Mesenchymal stem cell (in vitro differentiated cells and primary cell): ENCODE results near the gene SFT2D3.

Source experiments
- DNase-seq: peaks from one replicate; pipeline ENCODE4 v3.0.0-alpha.2; 2013
- H2AFZ ChIP-seq: one replicate; pipeline ENCODE4 v1.6.1; 2013; ENCODE audit warnings: low read depth, mild to moderate bottlenecking, control low read depth, inconsistent platforms, low read length, moderate library complexity
- H2AK5ac ChIP-seq: 2 replicates; pipeline ENCODE4 v1.6.1; 2013; ENCODE audit warnings: low read length, moderate library complexity, mild to moderate bottlenecking, inconsistent platforms; ENCODE audit not compliant: severe bottlenecking
- H2BK120ac ChIP-seq: one replicate; pipeline ENCODE4 v1.6.1; 2013; ENCODE audit warnings: low read depth, mild to moderate bottlenecking, inconsistent platforms, low read length, moderate library complexity
- H2BK12ac ChIP-seq, 2 experiments: one replicate each; pipeline ENCODE4 v1.6.1; 2013; ENCODE audit warnings: inconsistent platforms in 2 of 2, low read length in 2 of 2, mild to moderate bottlenecking in 2 of 2, moderate library complexity in 2 of 2, control low read depth in 1 of 2
- H2BK15ac ChIP-seq: one replicate; pipeline ENCODE4 v1.6.1; 2013; ENCODE audit warnings: mild to moderate bottlenecking, low read depth, inconsistent platforms; ENCODE audit not compliant: poor library complexity, severe bottlenecking
- H2BK5ac ChIP-seq: 2 replicates; pipeline ENCODE4 v1.6.1; 2013; ENCODE audit warnings: low read depth, mild to moderate bottlenecking, low read length, control low read depth, inconsistent platforms; ENCODE audit not compliant: poor library complexity, severe bottlenecking
- H3K14ac ChIP-seq, 2 experiments: one replicate each; pipeline ENCODE4 v1.6.1; 2013; ENCODE audit warnings: inconsistent platforms in 2 of 2, low read length in 2 of 2, control low read depth in 1 of 2, mild to moderate bottlenecking in 1 of 2, moderate library complexity in 1 of 2
- H3K18ac ChIP-seq, 2 experiments: one replicate each; pipeline ENCODE4 v1.6.1; 2013; ENCODE audit warnings: inconsistent platforms in 2 of 2, low read length in 2 of 2, control low read depth in 1 of 2, low read depth in 1 of 2, mild to moderate bottlenecking in 1 of 2
- H3K23ac ChIP-seq, 2 experiments: one replicate each; pipeline ENCODE4 v1.6.1; 2013; ENCODE audit warnings: inconsistent platforms in 2 of 2, low read length in 2 of 2, mild to moderate bottlenecking in 2 of 2, moderate library complexity in 2 of 2, control low read depth in 1 of 2
- H3K27ac ChIP-seq: 2 replicates; pipeline ENCODE4 v1.5.1; 2013; ENCODE audit warnings: mild to moderate bottlenecking, moderate library complexity, low read length, control low read depth, inconsistent platforms; ENCODE audit not compliant: poor library complexity, severe bottlenecking
- H3K27me3 ChIP-seq, 2 experiments: 2 replicates each; pipeline versions ENCODE4 v1.6.1 to v1.7.0; 2013; ENCODE audit warnings: low read length in 2 of 2, mild to moderate bottlenecking in 2 of 2, moderate library complexity in 2 of 2, control low read depth in 1 of 2, inconsistent platforms in 1 of 2; ENCODE audit not compliant: control insufficient read depth in 1 of 2, insufficient read depth in 1 of 2
- H3K36me3 ChIP-seq, 2 experiments: 2 replicates each; pipeline versions ENCODE4 v1.6.1 to v1.7.0; 2013; ENCODE audit warnings: low read length in 2 of 2, control low read depth in 1 of 2, inconsistent platforms in 1 of 2, low read depth in 1 of 2, mild to moderate bottlenecking in 1 of 2; ENCODE audit not compliant: insufficient read depth in 2 of 2, control insufficient read depth in 1 of 2
- H3K4ac ChIP-seq, 2 experiments: one replicate each; pipeline ENCODE4 v1.6.1; 2013; ENCODE audit warnings: inconsistent platforms in 2 of 2, low read length in 2 of 2, mild to moderate bottlenecking in 2 of 2, moderate library complexity in 2 of 2, control low read depth in 1 of 2, low read depth in 1 of 2
- H3K4me1 ChIP-seq: 2 replicates; pipeline ENCODE4 v1.6.1; 2013; ENCODE audit warnings: low read depth, low read length, control low read depth; ENCODE audit not compliant: control insufficient read depth, insufficient read depth
- H3K4me2 ChIP-seq: 2 replicates; pipeline ENCODE4 v1.6.1; 2013; ENCODE audit warnings: low read length, mild to moderate bottlenecking, inconsistent platforms; ENCODE audit not compliant: poor library complexity, severe bottlenecking
- H3K4me3 ChIP-seq, 2 experiments: 2 replicates each; pipeline versions ENCODE4 v1.5.1 to v1.7.0; 2013; ENCODE audit warnings: low read length in 2 of 2, mild to moderate bottlenecking in 2 of 2, control low read depth in 1 of 2, low read depth in 1 of 2; ENCODE audit not compliant: insufficient read depth in 1 of 2
- H3K79me1 ChIP-seq: replicated peaks from 2 replicates; pipeline ENCODE4 v1.6.1; 2013; ENCODE audit warnings: mild to moderate bottlenecking, control low read depth, low read length, inconsistent platforms; ENCODE audit not compliant: poor library complexity, severe bottlenecking
- H3K9ac ChIP-seq: 2 replicates; pipeline ENCODE4 v1.7.0; 2013; ENCODE audit warnings: mild to moderate bottlenecking, low read length, moderate library complexity
- H3K9me3 ChIP-seq: 2 replicates; pipeline ENCODE4 v1.7.0; 2013; ENCODE audit warnings: mild to moderate bottlenecking, low read length; ENCODE audit not compliant: control insufficient read depth
- H4K8ac ChIP-seq: one replicate; pipeline ENCODE4 v1.6.1; 2013; ENCODE audit warnings: inconsistent platforms, mild to moderate bottlenecking, low read length, moderate library complexity
- H4K91ac ChIP-seq: one replicate; pipeline ENCODE4 v1.6.1; 2013; ENCODE audit warnings: mild to moderate bottlenecking, low read length, inconsistent platforms
- WGBS: methylation state at CpG from one replicate; pipeline ENCODE4 v1.1.7; 2013; ENCODE audit warnings: mixed read lengths; 5-methylcytosine and 5-hydroxymethylcytosine counted together

The SFT2D3 gene

GRCh38 chr2:127733113-127733815 lies 32.0 kb downstream of the SFT2D3 start:
- Histone ChIP-seq H2BK12ac (no peak overlapping the region), H2BK5ac (no peak overlapping the region), H3K36me3 (peaks cover 0 to 6% of the 10 kb centered on the region in 2 experiments), H2AFZ (no peak overlapping the region), H2BK120ac (no peak overlapping the region), H3K4me3 (peak overlapping the region in 1 of 2 experiments; percentile 67), H3K4me1 (peaks cover 5% of the 10 kb centered on the region), H3K9ac (peak overlapping the region; percentile 78), H3K79me1 (peaks cover 7% of the 10 kb centered on the region), H2BK15ac (no peak overlapping the region), H4K8ac (no peak overlapping the region), H3K9me3 (no peaks in the 10 kb centered on the region), H3K18ac (no peak overlapping the region), H3K23ac (no peak overlapping the region), H3K27me3 (no peaks in the 10 kb centered on the region), H2AK5ac (peak overlapping the region; percentile 85), H3K4me2 (no peak overlapping the region), H3K4ac (no peak overlapping the region), H3K27ac (no peak overlapping the region), H4K91ac (no peak overlapping the region), H3K14ac (no peak overlapping the region)
- DNase-seq, result no peak
- 98% methylated on average over 3 of the region's 6 CpGs for WGBS

- Histone ChIP-seq H3K9me3 (no peaks in the 10 kb centered on the region), H3K4me3 (peak overlapping the region in 1 of 2 experiments; percentile 67), H3K4ac (no peak overlapping the region), H3K36me3 (peaks cover 0 to 6% of the 10 kb centered on the region in 2 experiments), H4K91ac (no peak overlapping the region), H2BK120ac (no peak overlapping the region), H3K27ac (no peak overlapping the region), H3K23ac (no peak overlapping the region), H3K14ac (no peak overlapping the region), H2AFZ (no peak overlapping the region), H3K79me1 (peaks cover 7% of the 10 kb centered on the region), H3K4me1 (peaks cover 6% of the 10 kb centered on the region), H4K8ac (no peak overlapping the region), H3K4me2 (no peak overlapping the region), H2BK5ac (no peak overlapping the region), H2BK12ac (no peak overlapping the region), H2AK5ac (peak overlapping the region; percentile 76), H3K18ac (no peak overlapping the region), H3K27me3 (no peaks in the 10 kb centered on the region), H3K9ac (peak overlapping the region; percentile 78), H2BK15ac (no peak overlapping the region)
- DNase-seq, result peak; percentile 43
- WGBS, result 72% methylated on average over 4 of the region's 5 CpGs
Observed at GRCh38 chr2:127733816-127734537, 32.7 kb downstream of the SFT2D3 start.

- Histone ChIP-seq H4K91ac (no peak overlapping the region), H4K8ac (no peak overlapping the region), H3K27me3 (no peaks in the 10 kb centered on the region), H2BK12ac (no peak overlapping the region), H3K4me2 (peak overlapping the region; percentile 75), H2AK5ac (peak overlapping the region; percentile 100), H3K4ac (no peak overlapping the region), H3K9me3 (no peaks in the 10 kb centered on the region), H2BK15ac (no peak overlapping the region), H3K4me1 (peaks cover 6% of the 10 kb centered on the region), H2BK5ac (peak overlapping the region; percentile 95), H3K23ac (no peak overlapping the region), H3K79me1 (peaks cover 7% of the 10 kb centered on the region), H3K27ac (peak overlapping the region; percentile 96), H3K9ac (no peak overlapping the region), H3K14ac (no peak overlapping the region), H3K4me3 (no peak overlapping the region), H2AFZ (no peak overlapping the region), H3K18ac (no peak overlapping the region), H3K36me3 (peaks cover 0 to 11% of the 10 kb centered on the region in 2 experiments), H2BK120ac (no peak overlapping the region)
- WGBS, result 92% methylated on average over 2 of the region's 2 CpGs
- DNase-seq, result no peak
Observed at GRCh38 chr2:127735044-127735443, 33.7 kb downstream of the SFT2D3 start.
